ENCODE results near the gene CCDC7.

The CCDC7 gene

DNA sequence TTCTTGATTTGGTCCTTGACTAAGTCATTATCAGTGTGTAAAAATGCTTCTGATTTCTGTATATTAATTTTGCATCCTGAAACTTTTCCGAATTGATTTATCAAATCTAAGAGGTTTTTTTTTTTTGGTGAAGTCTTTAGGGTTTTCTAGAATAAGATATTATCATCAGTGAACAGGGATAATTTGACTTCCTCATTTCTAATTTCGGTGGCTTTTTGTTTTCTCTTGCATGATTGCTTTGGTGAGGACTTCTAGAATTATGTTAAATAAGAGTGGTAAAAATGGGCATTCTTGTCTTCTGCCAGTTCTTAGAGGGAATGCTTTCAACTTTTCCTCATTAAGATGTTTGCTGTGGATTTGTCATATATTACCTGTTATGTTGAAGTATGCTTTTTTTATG, 170.5 kb downstream of the CCDC7 start:
- no peak for ATAC-seq
- no peak for TF ChIP-seq CSDC2 (CRISPR knock-in tag; IDR thresholded peaks at IDR 0.05)
- TF ChIP-seq ZNF8 (CRISPR knock-in tag; IDR thresholded peaks at IDR 0.05): no peak
- TF ChIP-seq ZFP30 (CRISPR knock-in tag; IDR thresholded peaks at IDR 0.05): no peak
- TF ChIP-seq BACH2 (CRISPR knock-in tag; IDR thresholded peaks at IDR 0.05; ENCODE audit: borderline replicate concordance): no peak

DNA sequence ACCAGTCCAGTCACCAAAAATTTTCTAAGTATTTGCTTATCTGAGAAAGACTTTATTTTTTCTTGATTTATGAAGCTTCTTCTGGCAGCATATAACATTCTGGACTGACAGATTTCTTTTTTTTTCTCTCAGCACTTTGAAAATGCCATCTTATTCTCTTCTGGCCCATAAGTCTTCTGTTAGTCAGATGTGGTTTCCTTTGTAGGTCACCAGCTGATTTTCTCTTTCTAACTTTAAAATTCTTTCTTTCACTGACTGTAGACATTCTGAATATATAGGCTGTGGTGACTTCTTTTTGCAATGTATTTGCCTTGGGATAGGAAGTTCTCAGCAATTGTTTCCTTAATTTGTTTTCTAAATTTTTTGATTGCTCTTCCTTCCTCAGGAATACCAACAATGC, 172.5 kb downstream of the CCDC7 start:
- ATAC-seq: no peak
- no peak for TF ChIP-seq ARNTL (CRISPR knock-in tag; IDR thresholded peaks at IDR 0.05; ENCODE audit: borderline replicate concordance, low read depth)
- no peak for TF ChIP-seq ZC3H10 (CRISPR knock-in tag; IDR thresholded peaks at IDR 0.05)
- TF ChIP-seq, protein P1, sequence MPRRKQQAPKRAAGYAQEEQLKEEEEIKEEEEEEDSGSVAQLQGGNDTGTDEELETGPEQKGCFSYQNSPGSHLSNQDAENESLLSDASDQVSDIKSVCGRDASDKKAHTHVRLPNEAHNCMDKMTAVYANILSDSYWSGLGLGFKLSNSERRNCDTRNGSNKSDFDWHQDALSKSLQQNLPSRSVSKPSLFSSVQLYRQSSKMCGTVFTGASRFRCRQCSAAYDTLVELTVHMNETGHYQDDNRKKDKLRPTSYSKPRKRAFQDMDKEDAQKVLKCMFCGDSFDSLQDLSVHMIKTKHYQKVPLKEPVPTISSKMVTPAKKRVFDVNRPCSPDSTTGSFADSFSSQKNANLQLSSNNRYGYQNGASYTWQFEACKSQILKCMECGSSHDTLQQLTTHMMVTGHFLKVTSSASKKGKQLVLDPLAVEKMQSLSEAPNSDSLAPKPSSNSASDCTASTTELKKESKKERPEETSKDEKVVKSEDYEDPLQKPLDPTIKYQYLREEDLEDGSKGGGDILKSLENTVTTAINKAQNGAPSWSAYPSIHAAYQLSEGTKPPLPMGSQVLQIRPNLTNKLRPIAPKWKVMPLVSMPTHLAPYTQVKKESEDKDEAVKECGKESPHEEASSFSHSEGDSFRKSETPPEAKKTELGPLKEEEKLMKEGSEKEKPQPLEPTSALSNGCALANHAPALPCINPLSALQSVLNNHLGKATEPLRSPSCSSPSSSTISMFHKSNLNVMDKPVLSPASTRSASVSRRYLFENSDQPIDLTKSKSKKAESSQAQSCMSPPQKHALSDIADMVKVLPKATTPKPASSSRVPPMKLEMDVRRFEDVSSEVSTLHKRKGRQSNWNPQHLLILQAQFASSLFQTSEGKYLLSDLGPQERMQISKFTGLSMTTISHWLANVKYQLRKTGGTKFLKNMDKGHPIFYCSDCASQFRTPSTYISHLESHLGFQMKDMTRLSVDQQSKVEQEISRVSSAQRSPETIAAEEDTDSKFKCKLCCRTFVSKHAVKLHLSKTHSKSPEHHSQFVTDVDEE (CRISPR knock-in tag; IDR thresholded peaks at IDR 0.05): no peak
- TF ChIP-seq, protein P2, sequence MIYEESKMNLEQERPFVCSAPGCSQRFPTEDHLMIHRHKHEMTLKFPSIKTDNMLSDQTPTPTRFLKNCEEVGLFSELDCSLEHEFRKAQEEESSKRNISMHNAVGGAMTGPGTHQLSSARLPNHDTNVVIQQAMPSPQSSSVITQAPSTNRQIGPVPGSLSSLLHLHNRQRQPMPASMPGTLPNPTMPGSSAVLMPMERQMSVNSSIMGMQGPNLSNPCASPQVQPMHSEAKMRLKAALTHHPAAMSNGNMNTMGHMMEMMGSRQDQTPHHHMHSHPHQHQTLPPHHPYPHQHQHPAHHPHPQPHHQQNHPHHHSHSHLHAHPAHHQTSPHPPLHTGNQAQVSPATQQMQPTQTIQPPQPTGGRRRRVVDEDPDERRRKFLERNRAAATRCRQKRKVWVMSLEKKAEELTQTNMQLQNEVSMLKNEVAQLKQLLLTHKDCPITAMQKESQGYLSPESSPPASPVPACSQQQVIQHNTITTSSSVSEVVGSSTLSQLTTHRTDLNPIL (CRISPR knock-in tag; IDR thresholded peaks at IDR 0.05; ENCODE audit: low read depth): no peak
- no peak for TF ChIP-seq GLIS3 (CRISPR knock-in tag; IDR thresholded peaks at IDR 0.05)
- TF ChIP-seq ZNF8 (CRISPR knock-in tag; IDR thresholded peaks at IDR 0.05): no peak
- TF ChIP-seq, protein P3, sequence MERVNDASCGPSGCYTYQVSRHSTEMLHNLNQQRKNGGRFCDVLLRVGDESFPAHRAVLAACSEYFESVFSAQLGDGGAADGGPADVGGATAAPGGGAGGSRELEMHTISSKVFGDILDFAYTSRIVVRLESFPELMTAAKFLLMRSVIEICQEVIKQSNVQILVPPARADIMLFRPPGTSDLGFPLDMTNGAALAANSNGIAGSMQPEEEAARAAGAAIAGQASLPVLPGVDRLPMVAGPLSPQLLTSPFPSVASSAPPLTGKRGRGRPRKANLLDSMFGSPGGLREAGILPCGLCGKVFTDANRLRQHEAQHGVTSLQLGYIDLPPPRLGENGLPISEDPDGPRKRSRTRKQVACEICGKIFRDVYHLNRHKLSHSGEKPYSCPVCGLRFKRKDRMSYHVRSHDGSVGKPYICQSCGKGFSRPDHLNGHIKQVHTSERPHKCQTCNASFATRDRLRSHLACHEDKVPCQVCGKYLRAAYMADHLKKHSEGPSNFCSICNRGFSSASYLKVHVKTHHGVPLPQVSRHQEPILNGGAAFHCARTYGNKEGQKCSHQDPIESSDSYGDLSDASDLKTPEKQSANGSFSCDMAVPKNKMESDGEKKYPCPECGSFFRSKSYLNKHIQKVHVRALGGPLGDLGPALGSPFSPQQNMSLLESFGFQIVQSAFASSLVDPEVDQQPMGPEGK (CRISPR knock-in tag; IDR thresholded peaks at IDR 0.05; ENCODE audit: borderline replicate concordance): no peak
- no peak for TF ChIP-seq BACH2 (CRISPR knock-in tag; IDR thresholded peaks at IDR 0.05; ENCODE audit: borderline replicate concordance)
- TF ChIP-seq, protein P4, sequence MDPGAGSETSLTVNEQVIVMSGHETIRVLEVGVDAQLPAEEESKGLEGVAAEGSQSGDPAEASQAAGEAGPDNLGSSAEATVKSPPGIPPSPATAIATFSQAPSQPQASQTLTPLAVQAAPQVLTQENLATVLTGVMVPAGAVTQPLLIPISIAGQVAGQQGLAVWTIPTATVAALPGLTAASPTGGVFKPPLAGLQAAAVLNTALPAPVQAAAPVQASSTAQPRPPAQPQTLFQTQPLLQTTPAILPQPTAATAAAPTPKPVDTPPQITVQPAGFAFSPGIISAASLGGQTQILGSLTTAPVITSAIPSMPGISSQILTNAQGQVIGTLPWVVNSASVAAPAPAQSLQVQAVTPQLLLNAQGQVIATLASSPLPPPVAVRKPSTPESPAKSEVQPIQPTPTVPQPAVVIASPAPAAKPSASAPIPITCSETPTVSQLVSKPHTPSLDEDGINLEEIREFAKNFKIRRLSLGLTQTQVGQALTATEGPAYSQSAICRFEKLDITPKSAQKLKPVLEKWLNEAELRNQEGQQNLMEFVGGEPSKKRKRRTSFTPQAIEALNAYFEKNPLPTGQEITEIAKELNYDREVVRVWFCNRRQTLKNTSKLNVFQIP (CRISPR knock-in tag; IDR thresholded peaks at IDR 0.05; ENCODE audit: borderline replicate concordance, low read depth): no peak
- no peak for TF ChIP-seq PPARA (CRISPR knock-in tag; IDR thresholded peaks at IDR 0.05; ENCODE audit: borderline replicate concordance)
- TF ChIP-seq, protein P5, sequence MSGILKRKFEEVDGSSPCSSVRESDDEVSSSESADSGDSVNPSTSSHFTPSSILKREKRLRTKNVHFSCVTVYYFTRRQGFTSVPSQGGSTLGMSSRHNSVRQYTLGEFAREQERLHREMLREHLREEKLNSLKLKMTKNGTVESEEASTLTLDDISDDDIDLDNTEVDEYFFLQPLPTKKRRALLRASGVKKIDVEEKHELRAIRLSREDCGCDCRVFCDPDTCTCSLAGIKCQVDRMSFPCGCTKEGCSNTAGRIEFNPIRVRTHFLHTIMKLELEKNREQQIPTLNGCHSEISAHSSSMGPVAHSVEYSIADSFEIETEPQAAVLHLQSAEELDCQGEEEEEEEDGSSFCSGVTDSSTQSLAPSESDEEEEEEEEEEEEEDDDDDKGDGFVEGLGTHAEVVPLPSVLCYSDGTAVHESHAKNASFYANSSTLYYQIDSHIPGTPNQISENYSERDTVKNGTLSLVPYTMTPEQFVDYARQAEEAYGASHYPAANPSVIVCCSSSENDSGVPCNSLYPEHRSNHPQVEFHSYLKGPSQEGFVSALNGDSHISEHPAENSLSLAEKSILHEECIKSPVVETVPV (CRISPR knock-in tag; IDR thresholded peaks at IDR 0.05): no peak
- TF ChIP-seq RARB (CRISPR knock-in tag; IDR thresholded peaks at IDR 0.05): no peak
- TF ChIP-seq TOX (CRISPR knock-in tag; IDR thresholded peaks at IDR 0.05; ENCODE audit: borderline replicate concordance): no peak
- TF ChIP-seq SNAI2 (CRISPR knock-in tag; IDR thresholded peaks at IDR 0.05): no peak
- TF ChIP-seq ISL1 (CRISPR knock-in tag; IDR thresholded peaks at IDR 0.05): no peak

DNA sequence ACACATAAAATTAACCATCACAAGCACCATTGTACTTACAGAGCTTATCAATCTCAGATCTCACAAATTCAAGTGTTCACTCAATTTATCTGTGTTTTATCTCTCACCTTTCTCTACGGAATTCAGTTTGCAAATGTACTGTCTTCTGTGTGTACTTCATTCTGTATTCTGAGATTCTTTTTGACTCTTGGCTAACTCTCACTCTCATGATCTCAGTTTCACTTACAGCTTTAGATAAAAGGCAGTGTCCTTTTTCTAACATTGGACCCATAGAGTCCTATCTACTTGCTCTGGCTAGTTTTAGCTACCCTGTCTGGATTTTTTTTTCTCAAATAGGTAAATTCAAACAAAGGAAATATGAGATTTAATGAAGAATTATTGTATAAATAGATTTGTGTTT, 176.0 kb downstream of the CCDC7 start:
- no peak for ATAC-seq
- TF ChIP-seq PPARA (CRISPR knock-in tag; IDR thresholded peaks at IDR 0.05; ENCODE audit: borderline replicate concordance) (no peak), ZC3H10 (CRISPR knock-in tag; IDR thresholded peaks at IDR 0.05) (no peak), ZFP30 (CRISPR knock-in tag; IDR thresholded peaks at IDR 0.05) (no peak), CSDC2 (CRISPR knock-in tag; IDR thresholded peaks at IDR 0.05) (no peak), ISL1 (CRISPR knock-in tag; IDR thresholded peaks at IDR 0.05) (no peak), ZNF8 (CRISPR knock-in tag; IDR thresholded peaks at IDR 0.05) (no peak), SNAI2 (CRISPR knock-in tag; IDR thresholded peaks at IDR 0.05) (no peak), GLIS3 (CRISPR knock-in tag; IDR thresholded peaks at IDR 0.05) (no peak), BACH2 (CRISPR knock-in tag; IDR thresholded peaks at IDR 0.05; ENCODE audit: borderline replicate concordance) (no peak)
- TF ChIP-seq, protein P5 (CRISPR knock-in tag; IDR thresholded peaks at IDR 0.05): no peak
- TF ChIP-seq, protein P1 (CRISPR knock-in tag; IDR thresholded peaks at IDR 0.05): no peak
